ENCODE results near the gene SLC25A15.
A peak's percentile ranks its signal among the peaks of the same experiment; 100 is the strongest.

SLC25A15 gene

GRCh38 chr13:40789275-40790153 is at the start of gene SLC25A15:
SLC25A15 (plus strand) TSS chr13:40789611; CDS start chr13:40793227, 3,616 bp downstream.
- DNase-seq: peak; percentile 53

GRCh38 chr13:40749327-40749726 is 40.1 kb upstream of the SLC25A15 start:
- DNase-seq: no peak

- DNase-seq: no peak
These were observed 34.2 kb upstream of the SLC25A15 start for GRCh38 chr13:40755082-40755700.

- DNase-seq: no peak
These were observed 33.4 kb upstream of the SLC25A15 start for GRCh38 chr13:40756042-40756441.

DNA sequence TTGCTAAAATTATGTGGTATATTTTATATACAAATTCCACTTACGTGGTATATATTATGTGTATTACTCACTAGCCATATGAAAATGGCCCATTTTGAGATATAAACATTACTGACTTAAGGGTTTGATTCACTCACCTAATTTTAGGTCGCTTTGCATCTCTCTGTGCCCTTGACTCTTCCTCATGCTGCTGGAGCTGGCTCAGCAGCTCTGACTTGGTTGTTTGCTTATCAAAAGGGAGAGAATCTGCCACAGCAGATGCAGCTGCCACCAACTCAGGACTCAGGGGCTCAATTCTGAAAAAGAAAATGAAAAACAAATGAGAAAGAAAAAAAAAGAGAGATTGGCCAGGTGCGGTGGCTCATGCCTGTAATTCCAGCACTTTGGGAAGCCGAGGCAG is 30.6 kb upstream of the SLC25A15 start:
- no peak for DNase-seq

DNA sequence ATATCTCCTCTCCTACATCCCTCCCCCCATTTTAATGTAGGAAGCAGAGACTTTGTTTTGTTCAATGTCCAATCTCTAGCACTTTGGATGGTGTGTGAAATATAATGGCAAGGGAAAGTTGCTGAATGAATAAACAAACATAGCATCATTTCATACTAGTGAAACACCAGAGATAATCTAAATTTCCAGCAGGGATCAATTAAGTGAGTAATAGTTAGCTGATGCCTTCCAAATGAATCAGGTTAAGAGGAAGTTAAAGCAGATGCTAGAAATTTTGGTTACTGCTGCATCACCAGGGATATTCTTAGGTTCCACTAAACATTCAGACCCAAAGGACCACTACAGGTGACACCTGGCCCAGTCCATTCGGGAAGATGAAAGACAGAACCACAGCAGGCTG is 26.6 kb upstream of the SLC25A15 start:
- no peak for DNase-seq

- DNase-seq: no peak
These were observed 24.6 kb upstream of the SLC25A15 start for GRCh38 chr13:40764587-40765403.

DNA sequence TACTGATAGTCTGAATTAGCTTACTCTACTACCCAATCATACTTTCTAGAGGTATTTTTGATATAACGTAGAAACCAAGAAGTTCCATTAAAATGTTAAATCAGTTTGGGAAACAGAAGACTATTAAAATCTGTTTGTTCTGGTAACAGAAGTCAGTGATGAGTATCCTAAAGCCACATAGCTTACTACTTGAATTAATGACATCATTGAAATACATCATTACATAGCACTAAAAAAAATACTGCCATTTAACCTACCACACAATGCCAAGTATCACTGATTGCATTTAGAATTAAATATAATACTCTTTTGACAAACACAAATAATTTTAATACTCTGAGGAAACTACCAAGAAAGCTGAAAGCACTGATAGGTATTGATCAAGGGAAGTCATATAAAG is 23.8 kb upstream of the SLC25A15 start:
- DNase-seq: no peak

- DNase-seq: no peak
These were observed 19.4 kb upstream of the SLC25A15 start for GRCh38 chr13:40769970-40770369.

DNA sequence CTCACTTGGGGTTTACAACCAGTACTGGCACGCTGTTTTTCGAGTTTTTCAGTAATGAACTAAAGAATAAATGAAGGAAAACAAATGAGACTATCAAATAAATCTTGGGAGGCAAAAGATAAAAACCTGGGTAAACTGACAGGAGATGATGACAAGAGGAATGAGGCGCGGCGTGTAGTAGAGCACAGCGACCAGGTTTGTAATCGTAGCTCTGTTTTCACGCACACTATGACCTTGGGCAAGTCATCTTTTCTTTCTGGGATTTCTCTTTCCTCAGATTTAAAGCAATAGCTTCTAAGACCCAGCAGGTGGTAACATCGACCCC is 18.8 kb upstream of the SLC25A15 start:
- no peak for DNase-seq

- DNase-seq: peak; percentile 93
These were observed 18.3 kb upstream of the SLC25A15 start, which contains the start of gene MRPS31 for GRCh38 chr13:40770934-40771618. MRPS31 (minus strand) TSS chr13:40771190; CDS start chr13:40771136, 54 bp downstream.

DNA sequence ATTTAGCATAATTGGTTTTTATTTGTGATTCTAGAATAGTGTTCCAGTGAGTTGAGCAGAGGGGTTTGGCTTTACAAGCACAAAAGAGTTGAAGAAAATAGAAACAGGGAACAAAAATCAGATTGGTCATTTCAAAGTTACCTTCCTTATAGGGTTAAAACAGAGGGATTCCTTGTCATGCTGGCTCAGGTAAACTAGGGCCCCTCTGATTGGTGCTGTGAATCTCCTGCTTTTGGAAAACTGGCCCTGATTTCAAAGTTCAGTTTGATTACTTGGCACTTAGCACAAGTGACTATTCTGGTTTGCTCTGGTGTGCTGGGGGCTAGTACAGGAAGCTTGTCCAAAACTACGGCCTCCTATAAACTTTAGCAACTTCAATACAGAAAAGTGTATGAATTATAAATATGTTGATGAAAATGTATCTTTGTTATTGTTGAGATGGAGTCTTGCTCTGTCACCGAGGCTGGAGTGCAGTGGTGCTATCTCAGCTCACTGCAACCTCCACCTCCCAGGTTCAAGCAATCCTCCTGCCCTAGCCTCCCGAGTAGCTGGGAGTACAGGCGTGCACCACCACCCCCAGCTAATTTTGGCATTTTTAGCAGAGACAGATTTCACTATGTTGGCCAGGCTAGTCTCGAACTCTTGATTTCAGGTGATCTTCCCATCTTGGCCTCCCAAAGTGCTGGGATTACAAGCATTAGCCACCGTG is 16.5 kb upstream of the SLC25A15 start:
- no peak for DNase-seq

DNA sequence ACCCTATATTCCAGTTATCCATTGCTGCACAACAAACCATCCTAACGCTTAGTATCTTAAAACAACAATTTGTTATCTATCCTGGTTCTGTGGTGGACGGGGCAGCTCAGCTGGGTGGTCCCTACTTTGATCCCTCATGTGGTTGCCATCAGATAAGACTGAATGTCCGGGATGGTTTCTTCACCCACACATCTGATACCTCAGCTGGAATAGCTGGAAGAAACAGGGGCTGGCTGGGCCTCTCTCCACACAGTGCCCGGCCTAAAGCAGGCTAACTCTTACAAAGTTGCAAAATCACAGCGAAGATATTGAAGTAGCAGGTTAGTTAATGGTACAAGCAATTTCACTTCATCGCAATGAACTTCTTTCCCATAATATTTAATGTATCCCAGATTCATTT is 14.7 kb upstream of the SLC25A15 start:
- DNase-seq: no peak

DNA sequence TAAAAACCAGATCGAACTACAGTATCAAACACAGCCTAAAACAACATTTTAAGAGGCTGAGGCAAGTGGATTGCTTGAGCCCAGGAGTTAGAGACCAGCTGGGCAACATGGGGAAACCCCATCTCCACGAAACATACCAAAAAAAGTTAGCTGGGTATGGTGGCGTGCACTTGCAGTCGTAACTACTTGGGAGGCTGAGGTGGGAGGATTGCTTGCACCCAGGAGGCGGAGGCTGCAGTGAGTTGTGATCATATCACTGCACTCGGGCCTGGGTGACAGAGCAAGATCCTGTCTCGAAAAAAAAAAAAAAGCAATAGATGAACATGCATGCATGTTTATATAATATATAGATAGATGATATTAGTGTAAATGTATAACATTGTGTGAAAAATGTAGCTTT is 13.2 kb upstream of the SLC25A15 start:
- no peak for DNase-seq

GRCh38 chr13:40776681-40777165 is 12.7 kb upstream of the SLC25A15 start:
- peak; percentile 44 for DNase-seq

GRCh38 chr13:40777166-40777808 is 12.1 kb upstream of the SLC25A15 start:
- no peak for DNase-seq

- no peak for DNase-seq
These were observed 11.6 kb upstream of the SLC25A15 start for GRCh38 chr13:40777809-40778175.

- no peak for DNase-seq
These were observed 10.4 kb upstream of the SLC25A15 start for GRCh38 chr13:40779049-40779448.

DNA sequence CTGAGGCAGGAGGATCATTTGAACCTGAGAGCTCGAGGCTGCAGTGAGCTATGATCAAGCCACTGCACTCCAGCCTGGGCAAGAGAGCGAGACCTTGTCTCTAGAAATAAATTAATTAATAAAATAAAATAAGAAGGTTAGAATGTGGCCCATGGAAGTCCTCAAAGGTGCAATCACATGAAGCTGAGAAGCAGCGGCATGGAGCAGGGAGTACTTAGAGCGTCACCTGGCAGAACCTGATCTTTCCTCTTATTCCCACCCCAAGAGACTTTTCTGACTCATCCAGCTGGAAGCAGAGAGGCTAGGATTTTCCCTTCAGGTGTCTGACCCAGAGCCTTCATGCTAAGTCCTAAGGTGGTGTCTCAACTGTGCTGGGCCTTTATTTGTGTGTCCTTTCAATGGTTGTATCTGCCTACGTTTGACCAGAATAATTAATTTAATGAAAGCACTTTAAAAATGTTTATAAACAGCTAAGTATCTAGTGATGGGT is 9.6 kb upstream of the SLC25A15 start:
- no peak for DNase-seq

- no peak for DNase-seq
These were observed 8.5 kb upstream of the SLC25A15 start for GRCh38 chr13:40780822-40781401.

DNA sequence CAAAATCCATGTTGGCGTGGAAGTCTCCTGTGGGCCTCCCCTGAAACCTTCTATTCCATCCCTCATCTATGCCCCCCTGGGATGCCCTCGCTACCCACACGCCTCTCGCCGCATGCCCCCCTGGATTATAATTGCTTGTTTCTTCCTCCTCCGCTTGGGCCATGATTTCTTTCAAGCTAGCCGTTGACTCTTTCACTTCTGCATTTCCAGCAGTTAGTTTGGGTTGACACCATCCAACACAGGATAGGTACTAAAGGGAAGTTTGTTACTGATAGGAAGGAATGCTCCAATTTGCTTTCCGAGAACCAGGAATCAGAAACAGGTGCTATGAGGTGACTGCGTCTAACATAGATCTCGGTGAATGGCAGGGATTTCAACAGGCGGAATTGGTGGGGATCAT is 7.7 kb upstream of the SLC25A15 start:
- DNase-seq: no peak
